Measurements from ENCODE around the gene FBXW2.

DNA sequence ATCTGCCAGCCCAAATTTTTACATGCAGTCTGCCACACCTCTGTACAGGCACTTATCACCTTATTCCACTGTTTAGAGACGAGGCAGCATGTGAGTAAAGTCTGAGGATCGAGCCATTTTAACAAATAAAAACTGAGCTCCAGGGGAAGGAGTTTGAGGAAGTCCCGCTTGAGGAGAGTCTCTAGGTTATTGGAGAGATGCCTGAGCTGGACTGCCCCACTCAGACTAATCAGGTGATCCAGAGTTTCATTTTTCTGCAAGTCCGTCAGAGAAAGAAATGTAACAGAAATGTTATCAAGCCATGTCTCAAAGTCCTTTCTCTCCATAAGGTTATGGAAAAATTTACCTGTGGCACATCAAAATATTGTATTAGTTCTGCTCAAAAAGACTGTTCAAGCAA is 5.3 kb downstream of the FBXW2 start:
- TF ChIP-seq POLR2AphosphoS5 (IDR thresholded peaks at IDR 0.05; ENCODE audit: low read depth, low read length) (no peak), EP300 (IDR thresholded peaks at IDR 0.05; ENCODE audit: borderline replicate concordance in 1 of 2, low read depth in 1 of 2, low read length in 1 of 2) (no peak)
